ENCODE data around the gene ZNF208.
"Not testable (repeated sequence)": the region's sequence is repeated elsewhere in the genome, so short reads cannot be mapped to it uniquely, and the experiment has no call there.

ZNF208 gene

DNA sequence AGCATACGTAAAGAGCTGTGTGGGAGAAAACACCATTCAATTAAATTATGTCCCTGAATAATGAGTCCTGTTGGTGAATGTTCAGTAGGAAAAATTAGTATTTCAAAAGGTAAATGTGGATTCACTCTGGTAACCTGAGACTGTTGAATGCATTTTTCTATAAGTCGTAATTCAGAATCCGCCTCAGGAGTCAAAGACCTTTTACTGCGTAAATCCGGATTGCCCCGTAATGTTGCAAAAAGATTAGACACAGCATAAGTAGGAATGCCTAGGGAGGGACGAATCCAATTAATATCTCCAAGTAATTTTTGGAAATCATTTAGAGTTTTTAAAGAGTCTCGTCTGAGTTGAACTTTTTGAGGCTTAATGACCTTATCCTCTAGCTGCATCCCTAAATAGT lies 126.0 kb downstream of the ZNF208 start:
- not testable (repeated sequence) for DNase-seq (ENCODE audit: low read depth)

DNA sequence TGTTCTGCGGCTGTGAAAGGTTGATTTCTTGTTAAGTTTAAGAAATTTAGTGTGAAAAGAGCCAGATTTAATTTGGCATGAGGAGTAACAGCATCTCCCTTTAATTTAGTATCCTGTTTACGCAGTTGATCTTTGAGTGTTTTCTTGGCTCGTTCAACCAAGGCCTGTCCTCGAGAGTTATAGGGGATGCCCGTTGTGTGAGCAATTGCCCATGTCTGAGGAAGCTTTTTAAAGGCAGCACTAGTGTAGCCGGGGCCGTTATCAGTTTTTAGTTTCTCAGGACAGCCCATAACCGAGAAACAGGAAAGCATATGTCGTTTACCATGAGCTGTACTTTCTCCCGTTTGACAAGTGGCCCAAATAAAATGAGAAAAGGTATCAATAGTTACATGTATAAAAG lies 127.2 kb downstream of the ZNF208 start:
- DNase-seq (ENCODE audit: low read depth) = no peak
